ENCODE results near the gene ACVR1. TPM values are rescaled to one million over a fixed set of nuclear protein-coding genes. Genes with fewer than 3 reads are reported as not detected.

Gene ACVR1
- total RNA-seq, 1 experiment from 2014 or later, result 71.3 TPM

GRCh38 chr2:157806426-157807077 is 69.6 kb downstream of the ACVR1 start:
- TF ChIP-seq CTCF (IDR thresholded peaks at IDR 0.05; ENCODE audit: unreplicated experiment), result no peak
- intact Hi-C loops (cut with micrococcal nuclease; ENCODE audit: unreplicated experiment), result no loop called here
- Mint-ChIP-seq H3K4me1 (ENCODE audit: low read depth, unreplicated experiment) (no peaks in the 10 kb centered on the region), H3K4me3 (ENCODE audit: low read depth, unreplicated experiment) (no peak overlapping the region), H3K9me3 (ENCODE audit: low read depth, unreplicated experiment) (no peaks in the 10 kb centered on the region), H3K36me3 (ENCODE audit: insufficient read depth, unreplicated experiment) (peaks cover 16% of the 10 kb centered on the region), H3K27ac (ENCODE audit: unreplicated experiment) (no peak overlapping the region), H3K27me3 (ENCODE audit: unreplicated experiment) (no peaks in the 10 kb centered on the region)
- CTCF ChIA-PET, result interaction anchor here (1.2 kb wide), 1 partner anchor 33 kb away, joined by 4 read pairs; no protein-coding TSS in a partner anchor
- DNase-seq, result no peak
- no TSS peak for BruUV-seq (replicated peaks)

- H3K27me3 Mint-ChIP-seq (ENCODE audit: unreplicated experiment), result no peaks in the 10 kb centered on the region
- H3K36me3 Mint-ChIP-seq (ENCODE audit: insufficient read depth, unreplicated experiment), result peaks cover 7% of the 10 kb centered on the region
- H3K4me3 Mint-ChIP-seq (ENCODE audit: low read depth, unreplicated experiment), result no peak overlapping the region
- no TSS peak for BruUV-seq (replicated peaks)
- intact Hi-C loops (cut with micrococcal nuclease; ENCODE audit: unreplicated experiment), result no loop called here
- CTCF ChIA-PET, result no interaction called here
- H3K27ac Mint-ChIP-seq (ENCODE audit: unreplicated experiment), result no peak overlapping the region
- TF ChIP-seq CTCF (IDR thresholded peaks at IDR 0.05; ENCODE audit: unreplicated experiment), result no peak
- DNase-seq, result no peak
- no peaks in the 10 kb centered on the region for H3K9me3 Mint-ChIP-seq (ENCODE audit: low read depth, unreplicated experiment)
- H3K4me1 Mint-ChIP-seq (ENCODE audit: low read depth, unreplicated experiment), result no peaks in the 10 kb centered on the region
Measured at GRCh38 chr2:157805519-157805918, 70.6 kb downstream of the ACVR1 start.

- no TSS peak for BruUV-seq (replicated peaks)
- TF ChIP-seq CTCF (IDR thresholded peaks at IDR 0.05; ENCODE audit: unreplicated experiment), result no peak
- intact Hi-C loops (cut with micrococcal nuclease; ENCODE audit: unreplicated experiment), result no loop called here
- Mint-ChIP-seq H3K27me3 (ENCODE audit: unreplicated experiment) (no peaks in the 10 kb centered on the region), H3K4me1 (ENCODE audit: low read depth, unreplicated experiment) (no peaks in the 10 kb centered on the region), H3K9me3 (ENCODE audit: low read depth, unreplicated experiment) (no peaks in the 10 kb centered on the region), H3K4me3 (ENCODE audit: low read depth, unreplicated experiment) (no peak overlapping the region), H3K36me3 (ENCODE audit: insufficient read depth, unreplicated experiment) (peaks cover 10% of the 10 kb centered on the region), H3K27ac (ENCODE audit: unreplicated experiment) (no peak overlapping the region)
- CTCF ChIA-PET, result interaction anchor here (0.6 kb wide), 1 partner anchor 166 kb away, joined by 5 read pairs; no protein-coding TSS in a partner anchor
- DNase-seq, result no peak
Measured at GRCh38 chr2:157804355-157804754, 71.8 kb downstream of the ACVR1 start.

- H3K36me3 Mint-ChIP-seq (ENCODE audit: insufficient read depth, unreplicated experiment), result peaks cover 13% of the 10 kb centered on the region
- H3K27me3 Mint-ChIP-seq (ENCODE audit: unreplicated experiment), result no peaks in the 10 kb centered on the region
- intact Hi-C loops (cut with micrococcal nuclease; ENCODE audit: unreplicated experiment), result no loop called here
- no peaks in the 10 kb centered on the region for H3K4me1 Mint-ChIP-seq (ENCODE audit: low read depth, unreplicated experiment)
- no peaks in the 10 kb centered on the region for H3K9me3 Mint-ChIP-seq (ENCODE audit: low read depth, unreplicated experiment)
- DNase-seq, result no peak
- no TSS peak for BruUV-seq (replicated peaks)
- no peak for TF ChIP-seq CTCF (IDR thresholded peaks at IDR 0.05; ENCODE audit: unreplicated experiment)
- no peak overlapping the region for H3K27ac Mint-ChIP-seq (ENCODE audit: unreplicated experiment)
- CTCF ChIA-PET, result interaction anchor here (0.6 kb wide), 1 partner anchor 166 kb away, joined by 5 read pairs; no protein-coding TSS in a partner anchor
- no peak overlapping the region for H3K4me3 Mint-ChIP-seq (ENCODE audit: low read depth, unreplicated experiment)
Measured at GRCh38 chr2:157803952-157804351, 72.2 kb downstream of the ACVR1 start.

Data from Calu3 (cell line).